Muscle layer of duodenum (tissue), 2 donors: ENCODE data around the gene ZBTB11.
"Not testable (repeated sequence)": the region's sequence is repeated elsewhere in the genome, so short reads cannot be mapped to it uniquely, and the experiment has no call there.

Experiments
- H3K27ac ChIP-seq: one replicate; pipeline ENCODE4 v1.7.0; 2013; ENCODE audit warnings: mild to moderate bottlenecking, low read length
- H3K27me3 ChIP-seq: one replicate; pipeline ENCODE4 v1.7.0; 2013; ENCODE audit warnings: low read depth, mild to moderate bottlenecking, control low read depth, low read length
- H3K36me3 ChIP-seq, 2 donors: one replicate each; pipeline ENCODE4 v1.7.0; 2013; ENCODE audit warnings: low read length in 2 of 2, control low read depth in 1 of 2, mild to moderate bottlenecking in 1 of 2; ENCODE audit not compliant: insufficient read depth in 2 of 2, control insufficient read depth in 1 of 2
- H3K4me1 ChIP-seq, 2 donors: one replicate each; pipeline ENCODE4 v1.7.0; 2013; ENCODE audit warnings: low read length in 2 of 2, mild to moderate bottlenecking in 2 of 2, control low read depth in 1 of 2, moderate library complexity in 1 of 2; ENCODE audit not compliant: insufficient read depth in 2 of 2, control insufficient read depth in 1 of 2
- H3K4me3 ChIP-seq, 2 donors: one replicate each; pipeline ENCODE4 v1.7.0; 2013; ENCODE audit warnings: low read length in 2 of 2, low read depth in 1 of 2, mild to moderate bottlenecking in 1 of 2
- H3K9me3 ChIP-seq, 2 donors: one replicate each; pipeline ENCODE4 v1.7.0; 2013; ENCODE audit warnings: low read length in 2 of 2, control low read depth in 1 of 2, mild to moderate bottlenecking in 1 of 2; ENCODE audit not compliant: control insufficient read depth in 1 of 2
- donor health status: healthy.

ZBTB11 gene

DNA sequence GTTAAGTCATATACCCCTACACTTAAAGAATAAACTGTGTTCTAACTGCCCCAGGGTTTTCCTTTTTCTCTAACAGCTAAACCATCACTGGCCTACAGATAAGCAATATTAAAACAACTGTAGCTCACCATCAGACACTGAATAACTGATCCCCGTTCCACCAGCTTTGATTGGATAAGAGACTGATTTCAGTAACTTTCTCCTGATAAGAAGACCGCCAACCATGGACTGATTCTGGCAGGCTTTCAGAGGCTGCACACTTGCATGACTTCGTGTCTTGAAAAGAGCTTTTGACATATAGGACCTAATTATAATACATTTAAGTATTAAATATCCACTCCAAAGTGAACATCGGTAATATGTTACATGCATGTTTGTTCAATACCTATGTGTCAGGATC, 32.2 kb upstream of the ZBTB11 start:
- Histone ChIP-seq H3K27me3 (no peaks in the 10 kb centered on the region), H3K27ac (no peak overlapping the region), H3K4me1 (no peaks in the 10 kb centered on the region), H3K4me3 (no peak overlapping the region), H3K9me3 (no peaks in the 10 kb centered on the region), H3K36me3 (no peaks in the 10 kb centered on the region)

DNA sequence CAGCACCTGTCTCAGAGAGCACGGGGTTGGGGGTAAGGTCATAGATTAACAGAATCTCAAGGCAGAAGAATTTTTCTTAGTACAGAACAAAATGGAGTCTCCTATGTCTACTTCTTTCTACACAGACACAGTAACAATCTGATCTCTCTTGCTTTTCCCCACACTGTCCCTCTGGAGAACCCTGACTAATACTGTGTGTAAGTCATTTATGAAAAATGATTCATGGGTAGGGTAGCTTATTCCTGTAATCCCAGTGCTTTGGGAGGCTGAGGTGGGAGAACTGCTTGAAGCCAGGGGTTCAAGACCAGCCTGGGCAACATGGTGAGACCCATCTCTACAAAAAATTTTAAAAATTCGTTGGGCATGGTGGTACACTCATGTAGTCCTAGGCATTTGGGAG, 27.7 kb upstream of the ZBTB11 start:
- not testable (repeated sequence) for H3K4me3 ChIP-seq, H3K36me3 ChIP-seq, H3K9me3 ChIP-seq, H3K27me3 ChIP-seq, H3K27ac ChIP-seq, H3K4me1 ChIP-seq

DNA sequence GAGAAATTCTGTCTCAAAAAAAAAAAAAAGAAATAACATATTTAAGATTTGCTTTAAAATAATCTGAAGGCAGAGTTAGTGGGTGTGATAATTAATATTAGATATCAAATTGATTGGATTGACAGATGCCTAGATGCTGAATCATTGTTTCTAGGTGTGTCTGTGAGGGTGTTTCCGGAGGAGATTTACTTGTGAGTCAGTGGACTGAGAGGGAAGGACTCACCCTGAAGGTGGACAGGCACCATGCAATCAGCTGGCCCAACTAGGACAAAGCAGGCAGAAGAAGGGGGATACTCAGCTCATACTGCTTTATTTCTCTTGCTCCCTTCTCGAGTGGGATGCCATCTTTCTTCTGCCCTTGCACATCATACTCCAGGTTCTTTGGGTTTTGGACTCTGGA, 26.2 kb upstream of the ZBTB11 start:
- H3K27ac ChIP-seq, result no peak overlapping the region
- H3K4me3 ChIP-seq, result no peak overlapping the region
- H3K27me3 ChIP-seq, result no peaks in the 10 kb centered on the region
- H3K36me3 ChIP-seq, result no peaks in the 10 kb centered on the region
- H3K9me3 ChIP-seq, result no peaks in the 10 kb centered on the region
- no peaks in the 10 kb centered on the region for H3K4me1 ChIP-seq

DNA sequence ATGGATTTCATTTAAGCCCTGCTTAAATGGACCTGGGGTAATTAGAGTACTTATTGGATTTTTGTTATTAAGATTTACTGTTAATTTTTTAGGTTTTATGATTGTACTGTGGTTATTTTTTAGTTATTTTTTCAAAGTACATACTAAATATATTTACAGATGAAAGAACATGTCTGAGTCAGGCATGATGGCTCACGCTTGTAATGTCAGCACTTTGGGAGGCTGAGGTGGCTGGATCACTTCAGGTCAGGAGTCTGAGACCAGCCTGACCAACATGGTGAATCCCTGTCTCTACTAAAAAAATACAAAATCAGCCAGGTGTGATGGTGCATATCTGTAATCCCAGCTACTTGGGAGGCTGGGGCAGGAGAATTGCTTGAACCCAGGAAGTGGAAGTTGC, 25.8 kb upstream of the ZBTB11 start:
- Histone ChIP-seq H3K4me3 (no peak overlapping the region), H3K9me3 (no peaks in the 10 kb centered on the region), H3K27ac (no peak overlapping the region), H3K36me3 (no peaks in the 10 kb centered on the region), H3K27me3 (no peaks in the 10 kb centered on the region), H3K4me1 (no peaks in the 10 kb centered on the region)

DNA sequence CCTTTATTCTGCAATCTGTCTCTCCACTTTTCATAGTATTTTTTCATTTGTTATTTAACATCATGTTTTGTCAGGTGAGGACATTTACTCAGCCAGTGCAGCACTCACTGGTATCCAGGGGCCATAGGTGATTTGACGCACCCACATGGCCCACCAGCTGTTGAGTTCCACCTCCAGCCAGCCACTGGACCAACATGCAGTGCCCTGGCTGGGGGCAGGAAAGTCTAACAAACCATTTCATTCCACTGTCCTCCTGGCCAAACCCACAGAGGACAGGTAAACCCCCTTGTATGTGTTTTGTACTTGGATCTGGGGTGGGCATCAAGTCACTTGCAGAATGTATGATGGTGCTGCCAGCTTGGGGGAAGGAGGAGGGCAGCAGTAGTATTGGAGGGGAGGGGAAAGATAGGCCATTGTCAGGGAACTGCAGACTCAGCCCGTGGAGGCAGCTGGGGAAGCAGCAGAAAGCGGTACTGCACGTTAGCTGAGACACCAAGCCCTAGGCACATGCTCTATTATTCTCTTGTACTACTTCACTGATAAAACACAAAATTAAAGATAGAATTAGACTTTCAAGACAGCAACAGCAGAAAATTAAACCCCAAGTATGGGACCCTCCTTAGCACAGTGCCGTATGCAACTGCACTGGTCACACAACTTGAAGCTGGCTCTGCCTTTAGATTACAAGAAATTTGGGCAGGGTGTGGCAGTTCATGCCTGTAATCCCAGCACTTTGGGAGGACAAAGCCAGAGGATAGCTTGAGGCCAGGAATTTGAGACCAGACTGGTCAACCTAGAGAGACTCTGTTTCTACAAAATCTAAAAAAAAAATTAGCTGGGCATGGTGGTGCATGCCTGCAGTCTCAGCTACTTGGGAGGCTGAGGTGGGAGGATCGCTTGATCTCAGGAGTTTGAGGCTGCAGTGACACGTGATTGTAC, 25.0 kb upstream of the ZBTB11 start:
- Histone ChIP-seq H3K9me3 (no peaks in the 10 kb centered on the region), H3K27me3 (no peaks in the 10 kb centered on the region), H3K4me1 (no peaks in the 10 kb centered on the region), H3K27ac (no peak overlapping the region), H3K36me3 (no peaks in the 10 kb centered on the region), H3K4me3 (no peak overlapping the region)

- Histone ChIP-seq H3K4me1 (no peaks in the 10 kb centered on the region), H3K36me3 (no peaks in the 10 kb centered on the region), H3K27ac (no peak overlapping the region), H3K27me3 (no peaks in the 10 kb centered on the region), H3K9me3 (no peaks in the 10 kb centered on the region), H3K4me3 (no peak overlapping the region)
Observed at GRCh38 chr3:101695779-101696372, 18.9 kb upstream of the ZBTB11 start.

- not testable (repeated sequence) for H3K27ac ChIP-seq, H3K9me3 ChIP-seq, H3K36me3 ChIP-seq, H3K4me1 ChIP-seq, H3K27me3 ChIP-seq, H3K4me3 ChIP-seq
Observed at GRCh38 chr3:101694836-101695235, 17.9 kb upstream of the ZBTB11 start.

- not testable (repeated sequence) for H3K36me3 ChIP-seq, H3K9me3 ChIP-seq, H3K4me1 ChIP-seq, H3K27me3 ChIP-seq, H3K4me3 ChIP-seq, H3K27ac ChIP-seq
Observed at GRCh38 chr3:101693540-101693939, 16.6 kb upstream of the ZBTB11 start.

GRCh38 chr3:101691685-101692671, 15.0 kb upstream of the ZBTB11 start:
- not testable (repeated sequence) for H3K4me1 ChIP-seq, H3K27me3 ChIP-seq, H3K27ac ChIP-seq, H3K9me3 ChIP-seq, H3K36me3 ChIP-seq, H3K4me3 ChIP-seq

- Histone ChIP-seq H3K4me3 (no peak overlapping the region), H3K27me3 (no peaks in the 10 kb centered on the region), H3K9me3 (no peaks in the 10 kb centered on the region), H3K27ac (no peak overlapping the region), H3K4me1 (peaks cover 0 to 3% of the 10 kb centered on the region in 2 donors), H3K36me3 (no peaks in the 10 kb centered on the region)
Observed at GRCh38 chr3:101690972-101691371, 14.0 kb upstream of the ZBTB11 start.

DNA sequence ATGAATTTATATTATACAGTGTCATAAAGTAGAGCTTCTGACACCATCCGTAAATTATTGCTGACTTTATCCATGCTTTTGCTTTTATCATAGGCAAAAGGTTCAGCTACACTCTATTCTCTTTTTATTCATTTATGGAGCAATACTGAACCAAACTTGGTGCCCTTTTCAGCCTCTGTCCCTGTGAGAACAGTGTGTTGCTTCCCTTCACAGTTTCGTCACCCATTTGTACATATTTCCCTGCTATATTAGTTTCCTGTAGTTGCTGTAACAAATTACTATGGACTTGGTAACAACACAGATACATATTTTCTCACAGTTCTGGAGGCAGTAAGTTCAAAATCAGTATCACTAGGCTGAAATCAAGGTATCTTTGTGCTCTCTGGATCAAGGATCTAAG, 12.4 kb upstream of the ZBTB11 start:
- Histone ChIP-seq H3K27me3 (no peaks in the 10 kb centered on the region), H3K4me3 (no peak overlapping the region), H3K9me3 (no peaks in the 10 kb centered on the region), H3K36me3 (peaks cover 8 to 10% of the 10 kb centered on the region in 2 donors), H3K4me1 (peaks cover 0 to 18% of the 10 kb centered on the region in 2 donors), H3K27ac (no peak overlapping the region)
